ENCODE results near the gene C11orf52. TPM values are rescaled to one million over a fixed set of nuclear protein-coding genes. Genes with fewer than 3 reads are reported as not detected.
"Not testable (repeated sequence)": the region's sequence is repeated elsewhere in the genome, so short reads cannot be mapped to it uniquely, and the experiment has no call there.

The C11orf52 gene
- total and polyA plus RNA-seq, 2 donors (not counting 1 experiment from before 2014, with no cell fraction given), result not detected

GRCh38 chr11:111879637-111879960, 39.1 kb upstream of the C11orf52 start:
- H3K36me3 ChIP-seq (replicated peaks in 1 of 2; ENCODE audit: control extremely low read depth in 1 of 2, control insufficient read depth in 1 of 2, extremely low read depth in 1 of 2, insufficient read depth in 2 of 2, low read length in 1 of 2), result peaks cover 2 to 4% of the 10 kb centered on the region in 2 experiments
- H3K9ac ChIP-seq (ENCODE audit: low read length), result peak overlapping the region; percentile 80
- DNase-seq (no peak), ATAC-seq (ENCODE audit: low read depth) (no peak)
- 59% methylated on average over 6 of the region's 6 CpGs for WGBS (ENCODE audit: insufficient coverage)
- H3K27ac ChIP-seq (ENCODE audit: low read length in 2 of 2), result peak overlapping the region; percentile 88 to 97
- TF ChIP-seq EZH2 (IDR thresholded peaks at IDR 0.05; ENCODE audit: borderline replicate concordance, insufficient read depth, low read depth, low read length, poor library complexity, severe bottlenecking) (no peak), CTCF (IDR thresholded peaks at IDR 0.05) (no peak)
- H3K4me3 ChIP-seq (ENCODE audit: control extremely low read depth in 1 of 5, extremely low read depth in 1 of 5, insufficient read depth in 1 of 5, low read depth in 2 of 5, low read length in 4 of 5), result peak overlapping the region; percentile 58 to 93 (median 75)
- H3K4me2 ChIP-seq (replicated peaks; ENCODE audit: low read depth, low read length, poor library complexity, severe bottlenecking), result peak overlapping the region; percentile 81
- intact Hi-C loops (cut with micrococcal nuclease), result loop anchor here (1.0 to 5.0 kb wide), 10 partner anchors 8 to 1433 kb away; partner anchors contain the start of genes ALG9, DLAT, NKAPD1 and PIH1D2
- H3K4me1 ChIP-seq (ENCODE audit: control insufficient read depth in 2 of 2, insufficient read depth in 2 of 2, low read length in 2 of 2), result peaks cover 12 to 14% of the 10 kb centered on the region in 2 donors
- Mint-ChIP-seq H3K27me3 (no peaks in the 10 kb centered on the region), H3K4me3 (peak overlapping the region; percentile 94), H3K27ac (peak overlapping the region; percentile 98), H3K4me1 (peaks cover 16% of the 10 kb centered on the region), H3K9me3 (ENCODE audit: insufficient read depth) (peaks cover 4% of the 10 kb centered on the region)
- H3K9me3 ChIP-seq (ENCODE audit: control extremely low read depth in 1 of 3, control insufficient read depth in 2 of 3, insufficient read depth in 1 of 3, low read length in 2 of 3), result no peaks in the 10 kb centered on the region
- H3K79me2 ChIP-seq (ENCODE audit: control insufficient read depth, insufficient read depth, low read length), result no peaks in the 10 kb centered on the region
- peak overlapping the region; percentile 82 for H2AFZ ChIP-seq (ENCODE audit: insufficient read depth, low read depth, low read length, poor library complexity, severe bottlenecking)
- no peaks in the 10 kb centered on the region for H3K27me3 ChIP-seq (replicated peaks in 1 of 4; ENCODE audit: control extremely low read depth in 1 of 4, control insufficient read depth in 3 of 4, insufficient read depth in 4 of 4, low read length in 3 of 4)
- H4K20me1 ChIP-seq (ENCODE audit: control insufficient read depth, insufficient read depth, low read length, poor library complexity, severe bottlenecking), result no peaks in the 10 kb centered on the region
- ChIA-PET POLR2A (interaction anchor here (0.8 to 1.5 kb wide), 2 partner anchors 8 to 47 kb away, joined by 3 to 10 read pairs; partner anchors contain the start of gene ALG9), CTCF (interaction anchor here (0.8 kb wide), 1 partner anchor 8 kb away, joined by 3 read pairs; the partner anchor contains the start of gene ALG9)

GRCh38 chr11:111882202-111882601, 36.5 kb upstream of the C11orf52 start:
- H3K9me3 Mint-ChIP-seq (ENCODE audit: insufficient read depth), result peaks cover 4% of the 10 kb centered on the region
- H3K9me3 ChIP-seq (ENCODE audit: control extremely low read depth in 1 of 3, control insufficient read depth in 2 of 3, insufficient read depth in 1 of 3, low read length in 2 of 3), result no peaks in the 10 kb centered on the region
- H3K27me3 Mint-ChIP-seq, result no peaks in the 10 kb centered on the region
- intact Hi-C loops (cut with micrococcal nuclease), result no loop called here
- ATAC-seq (ENCODE audit: low read depth), result no peak
- no peaks in the 10 kb centered on the region for H3K79me2 ChIP-seq (ENCODE audit: control insufficient read depth, insufficient read depth, low read length)
- no peak overlapping the region for H3K4me3 ChIP-seq (ENCODE audit: control extremely low read depth in 1 of 5, extremely low read depth in 1 of 5, insufficient read depth in 1 of 5, low read depth in 2 of 5, low read length in 4 of 5)
- H3K27ac Mint-ChIP-seq, result no peak overlapping the region
- peaks cover 16% of the 10 kb centered on the region for H3K4me1 Mint-ChIP-seq
- no peak overlapping the region for H2AFZ ChIP-seq (ENCODE audit: insufficient read depth, low read depth, low read length, poor library complexity, severe bottlenecking)
- no peak for DNase-seq
- no peak overlapping the region for H3K4me2 ChIP-seq (replicated peaks; ENCODE audit: low read depth, low read length, poor library complexity, severe bottlenecking)
- H3K4me1 ChIP-seq (ENCODE audit: control insufficient read depth in 2 of 2, insufficient read depth in 2 of 2, low read length in 2 of 2), result peaks cover 12 to 14% of the 10 kb centered on the region in 2 donors
- no peaks in the 10 kb centered on the region for H3K36me3 ChIP-seq (replicated peaks in 1 of 2; ENCODE audit: control extremely low read depth in 1 of 2, control insufficient read depth in 1 of 2, extremely low read depth in 1 of 2, insufficient read depth in 2 of 2, low read length in 1 of 2)
- TF ChIP-seq EZH2 (IDR thresholded peaks at IDR 0.05; ENCODE audit: borderline replicate concordance, insufficient read depth, low read depth, low read length, poor library complexity, severe bottlenecking) (no peak), CTCF (IDR thresholded peaks at IDR 0.05) (no peak)
- H4K20me1 ChIP-seq (ENCODE audit: control insufficient read depth, insufficient read depth, low read length, poor library complexity, severe bottlenecking), result no peaks in the 10 kb centered on the region
- no peaks in the 10 kb centered on the region for H3K27me3 ChIP-seq (replicated peaks in 1 of 4; ENCODE audit: control extremely low read depth in 1 of 4, control insufficient read depth in 3 of 4, insufficient read depth in 4 of 4, low read length in 3 of 4)
- no peak overlapping the region for H3K27ac ChIP-seq (ENCODE audit: low read length in 2 of 2)
- no peak overlapping the region for H3K9ac ChIP-seq (ENCODE audit: low read length)
- H3K4me3 Mint-ChIP-seq, result no peak overlapping the region
- WGBS (ENCODE audit: insufficient coverage), result 100% methylated on average over 4 of the region's 5 CpGs
- ChIA-PET CTCF (interaction anchor here (1.0 to 1.3 kb wide), 2 partner anchors 45 to 100 kb away, joined by 3 to 4 read pairs; no protein-coding TSS in a partner anchor), POLR2A (no interaction called here)

GRCh38 chr11:111885053-111885452, 33.7 kb upstream of the C11orf52 start:
- H3K4me3 Mint-ChIP-seq; H3K27ac Mint-ChIP-seq; H3K4me2 ChIP-seq (replicated peaks; ENCODE audit: low read depth, low read length, poor library complexity, severe bottlenecking); DNase-seq; H3K4me1 ChIP-seq (ENCODE audit: control insufficient read depth in 2 of 2, insufficient read depth in 2 of 2, low read length in 2 of 2); intact Hi-C loops (cut with micrococcal nuclease); H3K4me1 Mint-ChIP-seq; H4K20me1 ChIP-seq (ENCODE audit: control insufficient read depth, insufficient read depth, low read length, poor library complexity, severe bottlenecking); ATAC-seq (ENCODE audit: low read depth); H3K36me3 ChIP-seq (replicated peaks in 1 of 2; ENCODE audit: control extremely low read depth in 1 of 2, control insufficient read depth in 1 of 2, extremely low read depth in 1 of 2, insufficient read depth in 2 of 2, low read length in 1 of 2); H3K4me3 ChIP-seq (ENCODE audit: control extremely low read depth in 1 of 5, extremely low read depth in 1 of 5, insufficient read depth in 1 of 5, low read depth in 2 of 5, low read length in 4 of 5); CTCF ChIA-PET; H3K79me2 ChIP-seq (ENCODE audit: control insufficient read depth, insufficient read depth, low read length); H3K9me3 Mint-ChIP-seq (ENCODE audit: insufficient read depth); H3K27ac ChIP-seq (ENCODE audit: low read length in 2 of 2); H3K27me3 Mint-ChIP-seq; H3K27me3 ChIP-seq (replicated peaks in 1 of 4; ENCODE audit: control extremely low read depth in 1 of 4, control insufficient read depth in 3 of 4, insufficient read depth in 4 of 4, low read length in 3 of 4); H3K9ac ChIP-seq (ENCODE audit: low read length); H2AFZ ChIP-seq (ENCODE audit: insufficient read depth, low read depth, low read length, poor library complexity, severe bottlenecking); H3K9me3 ChIP-seq (ENCODE audit: control extremely low read depth in 1 of 3, control insufficient read depth in 2 of 3, insufficient read depth in 1 of 3, low read length in 2 of 3): not testable (repeated sequence)
- WGBS (ENCODE audit: insufficient coverage), result 92% methylated on average over 2 of the region's 4 CpGs
- POLR2A ChIA-PET, result interaction anchor here (0.7 kb wide), 1 partner anchor 225 kb away, joined by 3 read pairs; no protein-coding TSS in a partner anchor

Measured in B cell (primary cell).